GM15510 (cell line): ENCODE measurements around the gene ANO4.

Source experiments
- POLR2A ChIP-seq: IDR thresholded peaks from 3 replicates; pipeline ENCODE4 v1.6.1; 2011; ENCODE audit warnings: borderline replicate concordance; ENCODE audit not compliant: insufficient read length; ENCODE audit errors: extremely low read depth

Gene ANO4

DNA sequence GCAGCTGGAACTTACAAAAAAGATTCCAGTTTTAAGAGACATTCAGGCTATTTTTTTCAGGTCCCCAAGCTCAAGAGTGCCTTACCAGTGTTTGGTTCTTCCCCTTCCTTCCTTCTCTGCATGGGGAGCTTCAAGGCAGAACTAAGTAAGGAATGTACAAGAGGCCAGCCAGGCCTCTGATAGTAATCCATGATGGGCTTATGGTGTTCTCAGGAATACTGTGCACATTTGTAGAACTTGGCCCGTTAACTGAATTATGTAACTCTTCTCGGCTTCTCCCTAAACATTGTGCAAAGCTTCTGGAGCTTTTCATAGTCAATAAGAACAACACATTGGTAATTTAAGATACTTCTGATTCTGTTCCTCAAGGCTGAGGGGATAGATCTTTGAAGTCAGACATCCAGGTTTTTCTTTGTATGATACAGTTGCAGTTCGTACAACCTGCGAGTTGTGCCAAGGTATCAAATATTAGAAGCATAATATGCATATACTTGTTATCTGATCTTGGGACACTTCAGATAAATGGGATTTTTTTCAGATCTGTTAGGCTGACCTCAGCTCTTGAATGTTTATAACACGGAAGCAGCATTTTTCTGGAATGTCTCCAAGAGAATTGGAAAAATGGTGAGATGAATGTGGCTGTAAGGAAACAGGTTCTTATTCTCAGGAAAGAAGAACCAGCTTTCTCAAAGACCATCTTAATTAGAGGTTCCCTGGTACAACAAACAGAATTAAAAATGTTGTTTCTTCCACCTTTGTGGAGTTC is 148.6 kb downstream of the ANO4 start:
- TF ChIP-seq POLR2A, result no peak

GRCh38 chr12:100951756-100952155 is 157.2 kb downstream of the ANO4 start:
- no peak for TF ChIP-seq POLR2A

DNA sequence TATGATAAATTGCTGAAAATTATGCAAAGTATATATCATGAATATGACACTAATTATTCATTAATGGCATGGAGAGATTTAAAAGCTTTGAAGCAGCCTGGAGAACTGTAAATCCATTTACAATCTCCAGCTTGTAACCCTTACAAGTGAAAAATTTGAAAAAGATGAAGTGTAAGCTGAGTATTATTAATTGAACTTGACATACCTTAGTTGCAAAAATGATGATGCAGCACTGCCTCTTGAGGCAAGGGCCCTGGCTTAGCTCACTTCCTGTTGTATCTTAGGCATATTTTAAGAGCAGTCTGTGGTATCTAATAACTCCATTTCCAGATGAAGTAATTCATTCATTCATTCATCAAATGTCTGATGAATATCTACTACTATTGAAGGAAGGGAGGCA is 158.6 kb downstream of the ANO4 start:
- TF ChIP-seq POLR2A, result no peak

GRCh38 chr12:100953677-100954076 is 159.1 kb downstream of the ANO4 start:
- TF ChIP-seq POLR2A, result no peak

- TF ChIP-seq POLR2A, result no peak
These were observed 159.5 kb downstream of the ANO4 start for GRCh38 chr12:100954118-100954517.

DNA sequence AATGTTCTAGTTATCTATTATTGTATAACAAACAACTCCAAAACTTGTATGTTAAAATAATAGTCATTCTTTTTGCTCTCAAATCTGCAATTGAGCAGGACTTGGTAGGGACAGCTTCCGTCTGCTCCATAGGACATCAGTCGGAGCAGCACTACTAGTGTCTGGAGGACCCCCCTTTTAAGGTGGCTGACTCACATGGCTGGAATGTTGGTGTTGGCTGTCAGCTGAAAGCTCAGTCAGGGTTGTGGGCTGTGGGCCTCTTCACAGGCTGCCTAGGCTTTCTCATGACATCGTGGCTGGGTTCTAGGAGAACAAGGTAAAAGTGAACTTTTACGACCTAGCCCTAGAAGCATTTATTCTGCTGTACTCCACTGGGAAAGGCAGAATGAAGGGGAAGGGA is 160.6 kb downstream of the ANO4 start:
- no peak for TF ChIP-seq POLR2A

- TF ChIP-seq POLR2A, result no peak
These were observed 161.8 kb downstream of the ANO4 start for GRCh38 chr12:100956311-100956852.

DNA sequence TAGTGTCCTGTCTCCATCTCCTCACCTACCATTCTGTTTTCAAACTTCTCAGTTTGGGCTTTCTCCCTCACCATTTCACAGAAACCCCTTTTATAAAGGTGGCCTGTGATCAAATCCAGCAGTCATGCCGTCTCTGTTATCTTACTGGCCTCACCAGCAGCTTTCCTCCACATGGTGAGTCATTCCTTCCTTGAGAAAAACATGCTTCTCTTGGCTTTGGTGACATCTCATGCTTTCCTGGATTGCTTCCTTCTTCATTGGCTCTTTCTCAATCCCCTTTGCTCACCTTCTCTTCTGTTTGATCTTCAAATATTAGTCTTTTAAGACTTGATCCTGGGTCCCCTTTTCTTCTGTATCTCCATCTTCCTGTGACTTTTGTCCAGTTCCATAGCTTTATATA is 164.9 kb downstream of the ANO4 start:
- no peak for TF ChIP-seq POLR2A

DNA sequence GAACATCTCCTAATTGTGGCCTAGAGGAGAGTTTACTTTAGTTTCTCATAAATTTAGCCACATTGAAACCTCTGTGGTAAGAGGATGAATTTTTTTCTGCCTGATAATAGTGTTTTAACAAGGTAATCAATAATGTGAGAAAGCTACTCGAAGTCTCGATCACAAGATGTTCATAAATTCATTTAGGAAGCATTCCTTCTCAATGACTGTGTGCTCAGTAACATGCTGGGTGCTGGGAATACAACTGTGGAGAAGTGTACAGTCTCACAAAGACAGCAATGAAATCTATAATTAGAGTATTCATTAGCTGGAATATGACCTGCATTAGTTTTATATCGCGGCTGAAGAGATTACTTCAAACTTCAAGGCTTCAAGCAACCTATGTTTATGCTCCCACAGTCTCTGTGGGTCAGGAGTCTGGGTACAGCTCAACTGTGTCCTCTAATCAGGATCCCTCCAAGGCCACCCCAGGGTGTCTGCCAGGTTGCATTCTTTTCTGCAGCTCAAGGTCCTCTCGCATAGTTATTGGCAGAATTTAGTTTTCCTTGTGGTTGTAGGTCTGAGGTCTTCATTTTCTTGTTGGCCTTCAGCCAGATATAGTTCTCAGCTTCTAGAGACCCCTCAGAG is 167.6 kb downstream of the ANO4 start:
- TF ChIP-seq POLR2A, result no peak

DNA sequence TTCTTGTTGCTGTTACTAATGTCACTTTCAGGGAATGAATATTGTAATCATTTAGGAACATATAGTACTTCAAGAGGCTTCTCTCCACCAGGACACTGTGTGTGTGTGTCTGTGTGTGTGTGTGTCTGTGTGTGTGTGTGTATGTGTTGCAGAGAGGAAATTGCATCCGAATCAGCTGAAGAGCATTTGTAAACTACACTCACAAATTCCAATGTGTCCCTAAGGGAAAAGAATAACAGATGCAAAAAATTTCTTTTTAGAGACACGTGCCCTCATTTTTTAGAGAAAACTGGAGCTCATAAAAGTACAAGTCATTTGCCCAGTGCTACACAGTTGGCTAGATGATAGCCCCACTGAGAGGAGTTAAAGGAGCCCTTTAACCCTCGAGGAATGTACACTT is 168.8 kb downstream of the ANO4 start:
- TF ChIP-seq POLR2A, result no peak

DNA sequence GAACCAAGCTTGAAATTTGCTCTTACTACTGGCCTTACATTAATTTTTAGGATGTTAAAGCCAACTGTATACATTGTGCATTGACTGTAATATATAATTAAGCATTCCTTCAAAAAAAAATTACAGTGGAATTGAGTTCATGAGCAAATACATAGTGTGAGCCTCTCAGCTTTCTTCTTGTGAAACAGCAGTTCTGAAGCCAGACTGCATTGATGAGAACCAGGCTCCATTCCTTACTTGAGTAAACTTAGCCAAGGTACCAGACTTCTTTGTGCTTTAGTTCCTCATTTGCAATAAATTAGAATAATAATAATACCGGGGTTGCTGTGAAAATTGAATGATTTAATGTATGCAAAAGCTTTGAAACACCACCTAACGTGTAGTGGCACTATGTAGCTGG is 169.5 kb downstream of the ANO4 start:
- TF ChIP-seq POLR2A, result no peak

DNA sequence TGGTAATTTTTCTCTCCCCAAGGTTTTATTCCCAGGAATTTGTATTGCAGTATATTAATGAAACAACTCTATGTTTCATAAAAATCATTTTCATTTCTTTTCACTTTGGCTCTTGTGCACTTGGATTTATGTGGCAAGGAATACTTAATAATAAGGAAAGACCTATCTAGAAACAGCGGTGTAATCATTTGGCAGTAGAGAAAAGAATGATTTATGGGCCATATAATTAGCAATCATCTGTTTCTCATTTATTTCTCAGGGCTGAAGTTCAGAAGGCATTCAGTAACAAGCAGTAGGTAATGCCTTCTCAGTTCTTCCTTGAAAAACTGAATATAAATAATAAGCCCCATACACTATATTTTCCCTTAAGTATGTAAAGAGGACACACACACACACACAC is 172.6 kb downstream of the ANO4 start:
- no peak for TF ChIP-seq POLR2A

- TF ChIP-seq POLR2A, result no peak
These were observed 176.3 kb downstream of the ANO4 start for GRCh38 chr12:100970894-100971293.

DNA sequence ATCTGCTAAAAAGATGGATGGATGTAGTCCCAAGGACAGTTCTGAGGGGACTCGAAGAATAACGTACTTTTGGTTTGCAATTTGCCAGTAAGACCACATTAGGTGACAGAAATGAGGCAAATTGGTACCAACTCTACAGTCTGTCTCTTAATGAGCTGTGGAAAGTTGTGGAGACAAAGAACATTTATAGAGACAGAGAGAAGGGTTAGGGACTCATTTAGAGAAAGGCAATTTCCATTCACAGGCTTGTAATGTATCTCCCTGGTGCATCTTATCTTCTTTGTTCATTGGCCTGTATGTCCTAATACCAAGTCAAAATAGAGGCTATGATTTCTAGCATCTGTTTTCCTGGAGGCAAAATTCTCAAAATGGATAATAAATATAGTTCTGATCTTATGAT is 177.5 kb downstream of the ANO4 start:
- TF ChIP-seq POLR2A, result no peak

- TF ChIP-seq POLR2A, result no peak
These were observed 179.8 kb downstream of the ANO4 start for GRCh38 chr12:100974341-100974740.

DNA sequence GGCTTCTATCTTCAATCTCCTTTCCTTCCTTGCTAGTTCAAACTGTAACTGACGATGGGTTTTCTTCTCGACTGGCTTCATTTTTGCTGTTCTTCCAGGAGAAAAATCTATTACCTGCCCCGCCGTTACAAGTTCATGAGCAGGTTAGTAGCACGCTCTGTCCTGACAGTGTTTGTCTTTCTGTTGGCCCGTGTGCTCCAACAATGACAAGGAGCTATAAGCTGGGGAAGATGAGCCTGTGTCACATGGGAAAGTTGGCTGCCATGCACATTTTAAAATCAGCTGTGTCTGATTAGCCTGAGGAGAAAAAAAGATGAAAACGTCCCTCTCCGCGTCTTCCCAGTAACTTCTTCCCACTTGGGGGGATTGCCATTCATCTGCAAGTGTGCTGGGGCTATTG is 180.2 kb downstream of the ANO4 start:
- TF ChIP-seq POLR2A, result no peak
